Activated CD8-positive, alpha-beta T cell treated with anti-CD3 and anti-CD28 coated beads, Interleukin-2, amount 10 ng/mL, durations not matched to agents 7 days and 5 days (primary cell): Measurements from ENCODE around the gene PPP1R1C. TPM values are rescaled to one million over a fixed set of nuclear protein-coding genes. Genes with fewer than 3 reads are reported as not detected.

Source experiments
- ATAC-seq: fragments of 150-1000 bp; cut with Tn5 transposase; one replicate; pipeline ENCODE4 v1.10.0; 2021; ENCODE audit warnings: moderate library complexity
- CTCF ChIA-PET: fragments of 350-600 bp; sonication (Branson Sonifier 250); formaldehyde crosslinking; loops from one replicate; lab custom pipeline; 2021; ENCODE audit warnings: antibody characterized with exemption; lab: Charles Lee
- POLR2A ChIA-PET: fragments of 350-600 bp; sonication (Branson Sonifier 250); formaldehyde crosslinking; loops from one replicate; lab custom pipeline; 2021; ENCODE audit warnings: antibody characterized with exemption; lab: Charles Lee
- DNase-seq: peaks from one replicate; pipeline ENCODE4 v3.0.0-alpha.2; 2020
- H3K27ac Mint-ChIP-seq: one replicate; pipeline ENCODE4 v1.8.0; 2021; ENCODE audit warnings: mild to moderate bottlenecking, mixed read lengths
- H3K27me3 Mint-ChIP-seq: one replicate; pipeline ENCODE4 v1.8.0; 2021; ENCODE audit warnings: low read depth, mixed read lengths
- H3K36me3 Mint-ChIP-seq: one replicate; pipeline ENCODE4 v1.8.0; 2021; ENCODE audit warnings: low read depth, mixed read lengths
- H3K4me1 Mint-ChIP-seq: one replicate; pipeline ENCODE4 v1.8.0; 2021; ENCODE audit warnings: low read depth, mixed read lengths
- H3K4me3 Mint-ChIP-seq: one replicate; pipeline ENCODE4 v1.8.0; 2021; ENCODE audit warnings: mild to moderate bottlenecking, mixed read lengths
- H3K9me3 Mint-ChIP-seq: one replicate; pipeline ENCODE4 v1.8.0; 2022; ENCODE audit warnings: mixed read lengths; ENCODE audit not compliant: insufficient read depth
- total RNA-seq, 2 experiments: library from RNA; stranded (reverse); gene quantifications; one replicate each; pipeline ENCODE4 v1.2.3, GENCODE V29; 2021

PPP1R1C gene
- total RNA-seq, 2 experiments from 2014 or later = not detected

DNA sequence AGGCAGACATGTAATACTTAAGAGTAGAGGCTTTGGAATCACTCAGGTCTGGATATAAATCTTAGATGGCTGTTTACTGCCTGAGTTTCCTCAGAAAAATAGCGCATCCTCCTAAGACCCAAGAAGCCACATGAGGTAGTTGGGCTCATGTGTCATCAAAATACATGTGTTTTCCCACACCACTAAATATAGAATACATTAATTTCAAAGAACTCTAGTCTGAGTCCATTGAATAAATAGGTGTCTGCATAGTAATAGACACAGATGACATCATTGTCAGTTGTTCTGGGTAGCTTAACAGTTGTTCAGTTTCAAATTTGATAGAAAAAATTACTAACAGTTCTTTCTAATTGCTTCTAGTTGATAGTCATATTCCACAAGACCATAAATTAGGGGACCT, 9.6 kb downstream of the PPP1R1C start:
- no peaks in the 10 kb centered on the region for H3K9me3 Mint-ChIP-seq
- no peaks in the 10 kb centered on the region for H3K36me3 Mint-ChIP-seq
- no peaks in the 10 kb centered on the region for H3K4me1 Mint-ChIP-seq
- no peak overlapping the region for H3K4me3 Mint-ChIP-seq
- POLR2A ChIA-PET = no interaction called here
- H3K27me3 Mint-ChIP-seq = peaks cover 5% of the 10 kb centered on the region
- CTCF ChIA-PET = no interaction called here
- DNase-seq = no peak
- ATAC-seq = no peak
- no peak overlapping the region for H3K27ac Mint-ChIP-seq

DNA sequence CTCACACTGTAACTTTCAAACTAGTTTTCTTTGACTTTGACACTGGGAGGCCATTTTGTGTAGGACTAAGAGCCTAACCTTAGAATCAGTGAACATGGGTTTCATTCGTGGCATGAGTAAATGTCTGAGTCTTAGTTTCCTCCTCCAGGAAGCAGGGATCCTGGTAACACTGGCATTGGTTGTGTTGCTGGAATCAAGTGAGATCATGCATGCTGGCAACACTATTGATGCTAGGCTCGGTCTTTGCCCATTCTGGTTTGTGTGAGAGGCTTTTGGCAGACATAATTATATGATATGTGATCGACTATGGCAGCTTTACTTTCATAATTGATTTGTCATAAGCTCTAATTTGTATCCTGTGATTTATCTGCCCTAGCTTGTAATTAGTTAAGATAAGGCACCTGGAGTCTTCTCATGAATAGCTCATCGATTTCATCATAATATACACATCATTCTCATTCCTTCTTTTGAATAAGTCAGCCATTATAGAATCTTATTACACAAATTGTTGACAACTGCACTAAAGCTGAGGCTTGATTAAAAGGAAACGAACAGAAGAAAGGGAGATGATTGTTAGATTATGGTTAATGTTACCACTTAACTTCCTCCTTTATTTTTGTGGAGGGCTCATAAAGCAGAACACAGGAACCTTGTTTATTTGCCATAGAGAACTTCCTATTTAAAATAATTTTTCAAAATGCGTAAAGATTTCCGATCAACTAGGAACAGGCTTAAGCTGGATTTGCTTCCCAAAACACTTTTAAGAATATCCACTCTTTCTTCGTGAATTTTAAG, 12.6 kb downstream of the PPP1R1C start:
- ATAC-seq (no peak), DNase-seq (no peak)
- ChIA-PET POLR2A (no interaction called here), CTCF (no interaction called here)
- Mint-ChIP-seq H3K4me3 (no peak overlapping the region), H3K36me3 (no peaks in the 10 kb centered on the region), H3K27me3 (peaks cover 3% of the 10 kb centered on the region), H3K4me1 (no peaks in the 10 kb centered on the region), H3K9me3 (no peaks in the 10 kb centered on the region), H3K27ac (no peak overlapping the region)

DNA sequence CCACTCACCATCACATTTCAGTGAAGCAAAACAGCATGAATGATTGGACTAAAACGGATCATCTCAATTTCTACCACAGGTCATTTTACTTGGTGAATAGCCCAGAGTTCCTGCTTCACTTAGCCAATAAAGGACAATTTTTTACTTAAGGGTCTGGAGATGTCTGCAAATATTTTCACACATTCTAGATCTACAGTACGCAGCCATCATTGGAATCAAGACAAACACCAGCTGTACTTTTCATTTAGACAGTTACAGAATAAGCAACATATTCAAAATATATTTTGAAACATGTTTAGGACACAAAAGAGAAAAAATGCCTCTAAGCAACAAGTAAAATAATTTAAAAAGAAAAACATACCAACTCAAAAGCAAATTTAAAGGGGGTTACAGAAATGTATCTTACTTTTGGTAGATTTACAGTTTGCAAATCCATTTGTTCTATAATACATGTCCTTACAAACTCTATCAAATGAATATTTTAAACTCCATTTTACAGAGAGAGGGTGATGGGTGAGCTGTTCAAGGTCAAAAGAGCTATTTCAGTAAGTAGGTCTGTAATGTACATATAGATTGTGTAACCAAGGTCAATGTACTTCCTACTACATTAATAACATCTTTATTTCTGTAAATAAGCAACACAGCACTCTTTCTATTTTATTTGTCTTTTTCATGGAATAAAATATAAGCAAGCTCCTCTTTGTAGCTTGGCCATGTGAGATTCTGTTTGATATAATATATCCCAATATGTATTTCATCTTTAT, 13.4 kb downstream of the PPP1R1C start:
- ATAC-seq = no peak
- CTCF ChIA-PET = no interaction called here

DNA sequence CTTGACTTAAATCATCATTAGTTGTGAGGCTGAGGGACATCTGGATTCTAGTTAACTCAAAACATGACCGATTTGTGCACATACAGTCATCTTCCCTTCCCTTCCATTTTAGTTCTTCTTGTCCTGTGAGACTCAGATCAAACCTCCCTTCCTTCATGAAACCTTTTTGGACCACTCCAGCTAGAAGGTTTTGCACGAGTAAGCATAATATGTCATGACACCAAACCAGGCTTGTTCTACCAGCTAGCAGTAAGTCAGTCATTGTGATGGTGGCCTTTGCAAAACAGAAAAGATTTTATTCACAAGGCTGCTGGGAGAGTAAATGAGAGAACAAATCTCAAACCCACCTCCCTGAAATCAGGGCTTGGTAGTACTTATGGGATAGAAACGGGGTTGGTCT, 14.3 kb downstream of the PPP1R1C start:
- DNase-seq (no peak), ATAC-seq (no peak)
- CTCF ChIA-PET = no interaction called here
- H3K4me3 Mint-ChIP-seq = no peak overlapping the region
- POLR2A ChIA-PET = no interaction called here
- no peaks in the 10 kb centered on the region for H3K9me3 Mint-ChIP-seq
- no peaks in the 10 kb centered on the region for H3K4me1 Mint-ChIP-seq
- H3K27me3 Mint-ChIP-seq = peaks cover 3% of the 10 kb centered on the region
- no peaks in the 10 kb centered on the region for H3K36me3 Mint-ChIP-seq
- no peak overlapping the region for H3K27ac Mint-ChIP-seq

More for the DNA sequence above, 13.4 kb downstream of the PPP1R1C start:
- H3K27ac Mint-ChIP-seq = no peak overlapping the region
- POLR2A ChIA-PET = no interaction called here
- no peaks in the 10 kb centered on the region for H3K4me1 Mint-ChIP-seq
- H3K9me3 Mint-ChIP-seq = no peaks in the 10 kb centered on the region
- no peak overlapping the region for H3K4me3 Mint-ChIP-seq
- peaks cover 3% of the 10 kb centered on the region for H3K27me3 Mint-ChIP-seq
- DNase-seq = no peak
- H3K36me3 Mint-ChIP-seq = no peaks in the 10 kb centered on the region

DNA sequence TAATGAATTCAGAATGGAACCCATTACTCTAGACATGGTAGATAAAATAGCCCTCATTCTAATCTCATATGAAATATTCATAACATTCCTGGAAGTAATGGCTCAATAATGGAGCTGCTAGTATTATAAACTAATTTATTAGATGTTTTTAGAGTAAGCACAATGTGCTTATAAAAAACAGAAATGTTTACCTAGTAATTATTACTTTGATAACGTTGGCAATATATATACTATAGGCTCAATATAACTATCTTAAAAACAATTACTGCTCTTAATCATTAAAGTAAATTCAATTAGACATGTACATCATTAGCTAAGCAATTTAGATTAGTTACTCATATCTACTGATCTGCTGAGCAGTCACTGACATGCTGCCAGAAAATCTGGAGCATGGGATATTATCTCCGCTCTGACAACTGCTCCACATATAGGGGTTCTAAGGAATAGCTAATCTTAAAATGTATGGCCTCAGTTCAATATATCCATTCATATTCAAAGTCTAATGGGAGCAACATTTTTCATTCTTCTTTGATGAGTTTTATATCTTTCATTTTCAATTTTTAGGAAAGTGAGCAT, 19.4 kb downstream of the PPP1R1C start:
- DNase-seq (no peak), ATAC-seq (no peak)
- no peaks in the 10 kb centered on the region for H3K36me3 Mint-ChIP-seq
- H3K4me3 Mint-ChIP-seq = no peak overlapping the region
- H3K27me3 Mint-ChIP-seq = no peaks in the 10 kb centered on the region
- H3K4me1 Mint-ChIP-seq = no peaks in the 10 kb centered on the region
- no peaks in the 10 kb centered on the region for H3K9me3 Mint-ChIP-seq
- ChIA-PET POLR2A (no interaction called here), CTCF (no interaction called here)
- H3K27ac Mint-ChIP-seq = no peak overlapping the region

DNA sequence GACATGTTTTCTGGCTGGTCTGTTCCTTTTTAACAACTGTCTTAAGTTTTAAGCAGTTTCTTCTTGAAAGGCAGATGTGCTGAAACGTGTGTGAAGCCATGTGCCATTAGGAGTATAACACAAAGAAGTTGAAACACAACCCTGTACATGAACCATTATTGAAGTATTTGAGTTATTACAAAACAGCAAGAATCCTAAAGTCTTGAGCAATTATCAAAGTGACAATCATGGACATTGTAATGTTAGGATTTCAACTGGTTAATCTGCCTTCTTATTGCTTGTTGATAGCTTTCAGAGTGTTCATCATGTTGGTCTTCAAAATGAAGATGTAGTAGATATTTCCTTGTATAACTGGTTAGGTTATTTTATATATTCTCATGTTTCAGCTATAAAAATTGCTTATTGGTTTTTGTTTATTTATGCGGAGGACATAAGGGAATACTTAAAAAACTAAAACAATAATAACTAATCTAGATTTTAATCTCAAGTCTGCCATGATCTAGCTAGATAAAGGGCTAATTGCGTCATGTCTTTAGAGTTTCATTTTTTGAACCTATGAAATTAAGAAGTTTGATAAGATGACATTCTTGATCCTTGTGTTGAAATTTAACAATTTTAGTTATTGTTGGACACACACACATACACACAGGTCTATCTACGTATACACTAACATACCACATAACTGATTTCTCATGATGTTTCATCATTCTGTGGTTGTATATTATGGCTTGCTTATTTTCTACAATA, 21.1 kb downstream of the PPP1R1C start:
- H3K27me3 Mint-ChIP-seq = no peaks in the 10 kb centered on the region

DNA sequence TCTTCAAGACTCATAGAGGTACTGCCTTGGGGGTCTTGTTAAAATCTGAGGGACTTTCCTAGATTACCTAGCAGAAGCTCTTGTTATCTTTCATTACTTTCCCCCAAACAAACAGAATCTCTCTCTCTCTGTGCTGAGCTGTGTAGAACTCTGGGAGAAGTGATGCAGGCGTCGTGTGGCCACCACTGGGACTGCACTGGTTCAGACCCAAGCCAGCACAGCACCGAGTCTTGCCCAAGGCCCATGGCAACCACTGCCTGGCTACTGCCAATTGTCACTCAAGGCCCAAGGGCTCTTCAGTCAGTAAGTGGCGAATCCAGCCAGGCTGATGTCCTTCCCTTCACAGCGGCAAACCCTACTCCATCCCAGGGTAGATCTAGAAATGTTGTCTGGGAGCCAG, 28.6 kb downstream of the PPP1R1C start:
- POLR2A ChIA-PET = no interaction called here
- no peak for ATAC-seq
- no peak overlapping the region for H3K4me3 Mint-ChIP-seq

More for the DNA sequence above, 21.1 kb downstream of the PPP1R1C start:
- no peak overlapping the region for H3K4me3 Mint-ChIP-seq
- H3K36me3 Mint-ChIP-seq = no peaks in the 10 kb centered on the region
- no peaks in the 10 kb centered on the region for H3K9me3 Mint-ChIP-seq
- no peaks in the 10 kb centered on the region for H3K4me1 Mint-ChIP-seq
- ChIA-PET POLR2A (no interaction called here), CTCF (no interaction called here)
- ATAC-seq (no peak), DNase-seq (no peak)
- H3K27ac Mint-ChIP-seq = no peak overlapping the region

DNA sequence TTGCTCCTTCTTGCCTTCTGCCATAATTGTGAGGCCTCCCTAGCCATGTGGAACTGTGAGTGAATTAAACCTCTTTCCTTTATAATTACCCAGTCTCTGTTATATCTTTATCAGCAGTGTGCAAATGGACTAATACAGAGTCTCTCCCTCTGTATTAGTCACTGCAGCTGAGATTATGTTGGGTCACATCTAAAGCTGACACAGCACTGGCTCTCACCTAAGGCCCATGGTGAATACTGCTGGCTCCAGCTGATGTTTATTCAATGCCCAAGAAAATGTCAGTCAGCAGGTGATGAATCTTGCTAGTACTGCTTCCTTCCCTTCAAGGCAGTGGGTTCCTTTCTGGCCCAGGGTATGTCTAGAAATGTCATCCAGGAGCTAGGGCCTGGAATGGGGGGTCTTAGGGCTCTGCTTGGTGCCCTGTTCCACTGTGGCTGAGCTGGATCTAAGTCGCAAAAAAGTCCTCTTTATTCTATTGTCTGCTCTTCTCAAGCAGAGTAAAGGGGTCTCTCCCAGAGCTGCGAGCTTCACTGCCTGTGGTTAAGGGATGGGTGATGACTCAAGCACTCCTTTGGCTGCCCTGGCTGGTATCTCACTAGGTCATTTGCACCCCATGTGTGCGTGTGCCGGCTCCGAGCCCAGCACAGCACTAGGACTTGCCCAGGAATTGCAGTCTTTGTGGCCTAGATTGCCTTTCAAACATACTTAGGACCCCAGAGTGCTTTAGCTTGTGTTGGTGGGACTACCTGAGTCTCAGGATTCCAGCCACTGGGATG, 29.9 kb downstream of the PPP1R1C start:
- Mint-ChIP-seq H3K4me1 (no peaks in the 10 kb centered on the region), H3K9me3 (no peaks in the 10 kb centered on the region), H3K36me3 (no peaks in the 10 kb centered on the region), H3K4me3 (no peak overlapping the region), H3K27me3 (no peaks in the 10 kb centered on the region), H3K27ac (no peak overlapping the region)
- DNase-seq (no peak), ATAC-seq (no peak)
- POLR2A ChIA-PET = no interaction called here
- CTCF ChIA-PET = no interaction called here

More for the DNA sequence above, 28.6 kb downstream of the PPP1R1C start:
- DNase-seq = no peak
- Mint-ChIP-seq H3K9me3 (no peaks in the 10 kb centered on the region), H3K27ac (no peak overlapping the region), H3K4me1 (no peaks in the 10 kb centered on the region), H3K27me3 (no peaks in the 10 kb centered on the region), H3K36me3 (no peaks in the 10 kb centered on the region)
- CTCF ChIA-PET = no interaction called here

DNA sequence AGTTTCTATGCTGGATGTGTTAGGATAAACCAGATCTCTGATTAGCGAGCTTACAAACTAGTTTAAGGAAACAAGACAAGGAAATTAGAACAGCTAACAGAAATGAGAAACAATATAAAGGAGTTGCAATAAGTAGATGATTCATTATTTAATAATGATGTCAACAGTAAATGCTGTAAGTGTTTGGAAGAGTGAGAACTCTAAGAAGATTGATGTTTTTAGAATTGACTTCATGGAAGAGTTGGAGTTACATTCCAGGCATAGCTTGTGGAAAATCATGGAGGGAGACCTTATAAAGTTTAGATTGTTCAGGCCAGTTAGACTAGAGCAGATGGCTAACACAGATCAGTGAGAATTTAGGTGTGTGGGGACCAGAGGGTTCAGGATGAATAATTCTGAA, 32.6 kb downstream of the PPP1R1C start:
- H3K4me3 Mint-ChIP-seq = no peak overlapping the region
- H3K36me3 Mint-ChIP-seq = no peaks in the 10 kb centered on the region
- H3K4me1 Mint-ChIP-seq = no peaks in the 10 kb centered on the region
- ChIA-PET POLR2A (no interaction called here), CTCF (interaction anchor here (1.3 kb wide), 1 partner anchor 65 kb away, joined by 3 read pairs; no protein-coding TSS in a partner anchor)
- DNase-seq (no peak), ATAC-seq (no peak)
- no peaks in the 10 kb centered on the region for H3K27me3 Mint-ChIP-seq
- H3K9me3 Mint-ChIP-seq = peaks cover 6% of the 10 kb centered on the region
- no peak overlapping the region for H3K27ac Mint-ChIP-seq

DNA sequence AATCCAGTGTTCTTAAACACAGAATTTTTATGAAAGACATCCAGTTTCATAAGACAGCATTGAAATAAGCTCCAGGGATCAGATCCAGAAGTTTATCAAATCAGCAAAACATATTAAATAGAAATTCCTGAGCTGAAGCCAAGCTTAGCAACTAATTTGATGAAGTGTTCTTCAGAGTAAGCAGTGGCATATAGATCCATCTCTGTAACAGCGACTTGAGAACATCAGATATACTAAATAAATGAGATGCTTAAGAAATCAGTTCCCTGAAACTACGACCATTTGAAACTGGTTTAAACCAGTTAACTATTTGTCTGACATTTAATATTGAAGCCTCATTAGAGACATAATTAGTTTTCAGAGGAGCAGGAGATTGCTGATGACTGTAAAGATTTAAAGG, 34.1 kb downstream of the PPP1R1C start:
- ChIA-PET POLR2A (interaction anchor here (0.6 kb wide), 1 partner anchor 67 kb away, joined by 3 read pairs; no protein-coding TSS in a partner anchor), CTCF (no interaction called here)
- Mint-ChIP-seq H3K4me3 (no peak overlapping the region), H3K9me3 (peaks cover 6% of the 10 kb centered on the region), H3K36me3 (no peaks in the 10 kb centered on the region), H3K27ac (no peak overlapping the region), H3K27me3 (no peaks in the 10 kb centered on the region), H3K4me1 (no peaks in the 10 kb centered on the region)
- DNase-seq = no peak
- ATAC-seq = no peak
